Esophagus squamous epithelium (tissue), 5 donors: Measurements from ENCODE around the gene AP4M1. TPM values are rescaled to one million over a fixed set of nuclear protein-coding genes. Genes with fewer than 3 reads are reported as not detected.
A peak's percentile ranks its signal among the peaks of the same experiment; 100 is the strongest.

ENCODE experiments used
- DNase-seq: peaks from one replicate; lab custom pipeline; 2025; lab: John Stamatoyannopoulos, UW
- H3K27ac ChIP-seq, 4 donors: fragments of 200-600 bp; sonication (generic); one replicate each; pipeline ENCODE4 v1.5.1; 2016 to 2019; ENCODE audit warnings: mild to moderate bottlenecking in 1 of 4
- H3K27me3 ChIP-seq, 4 donors: fragments of 200-600 bp; sonication (generic); 1 replicate in 3 of 4; 2 replicates in 1 of 4; pipeline versions ENCODE4 v1.5.1 to v1.6.0; 2017 to 2021; ENCODE audit warnings: antibody characterized with exemption in 1 of 4
- H3K36me3 ChIP-seq, 3 donors: fragments of 200-600 bp; sonication (generic); one replicate each; pipeline ENCODE4 v1.5.1; 2016 to 2019
- H3K4me1 ChIP-seq, 3 donors: fragments of 200-600 bp; sonication (generic); one replicate each; pipeline ENCODE4 v1.5.1; 2017 to 2019
- H3K4me3 ChIP-seq, 4 donors: fragments of 200-600 bp; sonication (generic); 1 replicate in 3 of 4; 2 replicates in 1 of 4; pipeline ENCODE4 v1.5.1; 2016 to 2019; ENCODE audit warnings: mild to moderate bottlenecking in 2 of 4, moderate library complexity in 1 of 4
- H3K9me3 ChIP-seq, 3 donors: fragments of 200-600 bp; sonication (generic); one replicate each; pipeline ENCODE4 v1.5.1; 2016 to 2019
- CTCF ChIP-seq, 6 experiments: fragments of 450-650 bp in 4 of 6; fragments of 200-600 bp in 2 of 6; sonication (generic) in 2 of 6; IDR thresholded peaks; one replicate each; pipeline ENCODE4 v1.5.1; 2016 to 2019; ENCODE audit warnings: antibody characterized with exemption in 6 of 6, mild to moderate bottlenecking in 4 of 6, moderate library complexity in 4 of 6
- POLR2A ChIP-seq, 4 donors: fragments of 450-650 bp; IDR thresholded peaks; one replicate each; pipeline ENCODE4 v1.6.1; 2017; ENCODE audit warnings: antibody characterized with exemption in 4 of 4, mild to moderate bottlenecking in 4 of 4, moderate library complexity in 3 of 4
- WGBS, 2 donors: methylation state at CpG; one replicate each; pipeline ENCODE4 v1.1.5; 2018; 5-methylcytosine and 5-hydroxymethylcytosine counted together
- intact Hi-C: fragments of 100-400 bp; cut with DNase I; formaldehyde crosslinking; loops from one replicate; pipeline ENCODE4 v1.15.0; 2022
- total RNA-seq, 4 donors: library from RNA; depleted of rRNA; stranded (reverse); fragments of >200 nt; gene quantifications; one replicate each; pipeline ENCODE4 v1.1.0, GENCODE V29; 2016
- donor health status: DM: yes; HTN: yes; CAD: no.

AP4M1 gene
- total RNA-seq, 4 donors from 2014 or later = 8.1 to 26.1 (median 9.9) TPM

GRCh38 chr7:100124301-100125230, 23.1 kb downstream of the AP4M1 start:
- Histone ChIP-seq H3K27ac (peak overlapping the region in 3 of 4 donors; percentile 92 to 99 (median 97)), H3K36me3 (peaks cover 0 to 16% (median 0%) of the 10 kb centered on the region in 3 donors), H3K27me3 (no peaks in the 10 kb centered on the region), H3K4me1 (peaks cover 33 to 78% (median 35%) of the 10 kb centered on the region in 3 donors), H3K4me3 (no peak overlapping the region), H3K9me3 (no peaks in the 10 kb centered on the region)
- DNase-seq = no peak
- WGBS, 2 donors = 72 to 77% methylated on average over 4 of the region's 4 CpGs
- intact Hi-C loops = no loop called here
- TF ChIP-seq CTCF (IDR thresholded peaks at IDR 0.05) (no peak), POLR2A (IDR thresholded peaks at IDR 0.05) (no peak)

DNA sequence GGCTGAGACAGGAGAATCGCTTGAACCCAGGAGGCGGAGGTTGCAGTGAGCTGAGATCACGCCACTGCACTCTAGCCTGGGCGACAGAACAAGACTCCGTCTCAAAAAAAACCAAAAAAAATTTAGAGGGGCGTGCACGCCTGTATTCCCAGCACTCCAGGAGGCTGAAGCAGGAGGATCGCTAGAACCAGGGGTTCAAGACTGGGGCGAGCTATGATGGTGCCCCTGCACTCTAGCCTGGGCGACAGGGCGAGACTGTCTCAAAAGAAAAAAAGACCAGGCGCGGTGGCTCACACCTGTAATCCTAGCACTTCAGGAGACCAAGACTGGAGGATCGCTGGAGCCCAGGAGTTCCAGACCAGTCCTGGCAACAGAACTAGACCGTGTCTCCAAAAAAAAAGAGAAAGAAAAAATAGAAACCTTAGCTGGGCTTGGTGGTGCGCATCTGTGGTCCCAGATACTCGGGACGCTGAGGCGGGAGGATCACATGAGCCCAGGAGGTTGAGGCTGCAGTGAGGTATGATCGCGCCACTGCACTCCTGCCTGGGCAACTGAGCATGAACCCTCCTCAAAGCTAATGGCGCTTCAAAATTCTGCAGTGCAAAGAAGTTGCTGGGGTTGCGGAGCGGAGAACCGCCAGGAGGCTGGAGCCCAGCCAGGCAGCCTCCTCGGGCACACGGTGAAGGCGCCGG, 24.9 kb downstream of the AP4M1 start:
- Histone ChIP-seq H3K9me3 (no peaks in the 10 kb centered on the region), H3K4me1 (peaks cover 30 to 77% (median 33%) of the 10 kb centered on the region in 3 donors), H3K4me3 (peak overlapping the region; percentile 55 to 91 (median 84)), H3K27ac (peak overlapping the region; percentile 92 to 99 (median 98)), H3K36me3 (peaks cover 0 to 16% (median 0%) of the 10 kb centered on the region in 3 donors), H3K27me3 (no peaks in the 10 kb centered on the region)
- intact Hi-C loops = no loop called here
- TF ChIP-seq POLR2A (IDR thresholded peaks at IDR 0.05) (peak in 1 of 4 donors; percentile 39), CTCF (IDR thresholded peaks at IDR 0.05) (peak in 1 of 6 experiments; percentile 20)
- WGBS, 2 donors = 7 to 12% methylated on average over 21 to 22 of the region's 29 CpGs
- DNase-seq = no peak

- Histone ChIP-seq H3K36me3 (peaks cover 0 to 16% (median 0%) of the 10 kb centered on the region in 3 donors), H3K27ac (peak within 1 kb of the TSS; percentile 92 to 99 (median 98)), H3K4me1 (peaks cover 30 to 78% (median 33%) of the 10 kb centered on the region in 3 donors), H3K9me3 (no peaks in the 10 kb centered on the region), H3K27me3 (no peaks in the 10 kb centered on the region), H3K4me3 (peak within 1 kb of the TSS; percentile 55 to 91 (median 84))
- WGBS, 2 donors = 0 to 1% methylated on average over 19 to 20 of the region's 85 CpGs
- DNase-seq = peak; percentile 53
- intact Hi-C loops = no loop called here
- TF ChIP-seq POLR2A (IDR thresholded peaks at IDR 0.05) (peak in 1 of 4 donors; percentile 54), CTCF (IDR thresholded peaks at IDR 0.05) (no peak)
Measured at GRCh38 chr7:100126931-100127865, 25.8 kb downstream of the AP4M1 start, which contains the start of gene MBLAC1. Gene MBLAC1 (plus strand): TSS chr7:100126967. CDS start chr7:100127396, 429 bp downstream.

- DNase-seq = no peak
- peaks cover 30 to 77% (median 33%) of the 10 kb centered on the region in 3 donors for H3K4me1 ChIP-seq
- intact Hi-C loops = no loop called here
- H3K27ac ChIP-seq = peak overlapping the region; percentile 92 to 99 (median 98)
- H3K9me3 ChIP-seq = no peaks in the 10 kb centered on the region
- H3K36me3 ChIP-seq = peaks cover 0 to 12% (median 0%) of the 10 kb centered on the region in 3 donors
- no peak for TF ChIP-seq CTCF (IDR thresholded peaks at IDR 0.05)
- no peak for TF ChIP-seq POLR2A (IDR thresholded peaks at IDR 0.05)
- H3K27me3 ChIP-seq = no peaks in the 10 kb centered on the region
- WGBS, 2 donors = 14 to 29% methylated on average over 3 to 7 of the region's 37 CpGs
- peak overlapping the region; percentile 55 to 91 (median 84) for H3K4me3 ChIP-seq
Measured at GRCh38 chr7:100127866-100128636, 26.6 kb downstream of the AP4M1 start.
